ENCODE data around the gene GANAB.

The GANAB gene

DNA sequence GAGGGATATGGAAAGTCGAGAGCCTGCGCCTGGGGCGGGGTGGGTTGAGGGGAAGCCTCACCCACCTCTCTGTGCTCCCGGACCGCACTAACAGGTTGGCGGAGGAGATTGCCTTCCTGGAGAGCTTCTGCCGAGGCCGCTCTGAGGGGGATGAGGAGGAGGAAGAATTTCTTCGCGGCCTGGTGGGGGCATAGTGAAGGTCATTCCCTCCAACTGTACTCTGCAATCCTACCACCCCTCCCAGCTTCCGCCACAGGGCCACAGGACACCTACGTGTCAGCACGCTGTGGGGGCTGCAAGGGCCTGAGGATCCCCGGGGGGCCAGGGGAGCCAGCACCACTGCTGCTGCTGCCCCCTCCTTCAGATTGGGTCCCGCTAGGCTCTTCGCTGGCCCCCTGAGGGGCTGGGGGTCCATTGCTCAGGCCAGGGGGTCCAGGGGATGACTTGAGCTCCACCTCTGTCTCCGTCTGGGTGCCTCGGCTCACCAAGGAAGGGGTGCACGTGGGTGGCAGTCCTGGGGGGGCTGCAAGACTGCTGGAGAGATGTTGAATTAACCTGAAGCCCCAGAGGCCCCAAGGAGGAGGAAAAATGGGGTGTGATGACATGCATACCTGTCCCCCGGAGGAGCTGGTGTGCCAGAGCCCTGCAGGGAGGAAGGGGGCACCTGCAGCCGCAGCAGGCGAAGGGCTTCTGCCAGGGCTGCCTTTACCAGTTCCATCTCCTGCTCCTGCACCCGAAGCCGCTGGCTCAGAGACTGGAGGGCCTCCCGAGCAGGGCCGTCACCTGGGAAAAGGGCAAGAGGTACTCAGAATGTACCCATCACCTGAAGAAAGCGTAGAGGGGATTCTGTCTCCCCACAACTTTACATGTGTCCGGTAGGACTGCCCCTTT, 35.4 kb downstream of the GANAB start:
- peak overlapping the region; percentile 66 for H3K4me3 ChIP-seq (ENCODE audit: low read depth, low read length)
- DNase-seq (ENCODE audit: low read depth), result no peak
- TF ChIP-seq, protein P1, sequence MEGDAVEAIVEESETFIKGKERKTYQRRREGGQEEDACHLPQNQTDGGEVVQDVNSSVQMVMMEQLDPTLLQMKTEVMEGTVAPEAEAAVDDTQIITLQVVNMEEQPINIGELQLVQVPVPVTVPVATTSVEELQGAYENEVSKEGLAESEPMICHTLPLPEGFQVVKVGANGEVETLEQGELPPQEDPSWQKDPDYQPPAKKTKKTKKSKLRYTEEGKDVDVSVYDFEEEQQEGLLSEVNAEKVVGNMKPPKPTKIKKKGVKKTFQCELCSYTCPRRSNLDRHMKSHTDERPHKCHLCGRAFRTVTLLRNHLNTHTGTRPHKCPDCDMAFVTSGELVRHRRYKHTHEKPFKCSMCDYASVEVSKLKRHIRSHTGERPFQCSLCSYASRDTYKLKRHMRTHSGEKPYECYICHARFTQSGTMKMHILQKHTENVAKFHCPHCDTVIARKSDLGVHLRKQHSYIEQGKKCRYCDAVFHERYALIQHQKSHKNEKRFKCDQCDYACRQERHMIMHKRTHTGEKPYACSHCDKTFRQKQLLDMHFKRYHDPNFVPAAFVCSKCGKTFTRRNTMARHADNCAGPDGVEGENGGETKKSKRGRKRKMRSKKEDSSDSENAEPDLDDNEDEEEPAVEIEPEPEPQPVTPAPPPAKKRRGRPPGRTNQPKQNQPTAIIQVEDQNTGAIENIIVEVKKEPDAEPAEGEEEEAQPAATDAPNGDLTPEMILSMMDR (IDR thresholded peaks at IDR 0.05; ENCODE audit: control insufficient read depth, extremely low read depth, insufficient read depth), result no peak

DNA sequence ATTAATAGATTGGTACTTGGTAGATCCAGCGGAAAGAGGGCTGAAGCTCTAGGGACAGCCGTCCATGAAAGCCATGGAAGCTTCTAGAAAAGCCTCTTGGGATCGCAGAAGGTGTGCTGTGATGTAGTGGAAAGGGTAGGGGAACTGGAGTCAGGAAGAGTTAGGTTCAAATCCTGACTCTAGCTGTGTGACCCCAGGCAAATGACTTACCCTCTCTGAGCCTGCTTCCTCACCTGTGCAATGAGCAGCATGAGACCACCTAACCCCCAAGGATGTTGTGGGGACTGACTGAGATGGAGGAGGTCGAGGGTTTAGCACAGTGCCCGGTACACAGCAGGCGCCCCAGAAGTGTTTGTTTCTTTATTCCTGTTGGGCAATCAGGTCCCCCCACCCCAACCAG, 36.0 kb downstream of the GANAB start:
- no peak for DNase-seq (ENCODE audit: low read depth)
- TF ChIP-seq, protein P1 (IDR thresholded peaks at IDR 0.05; ENCODE audit: control insufficient read depth, extremely low read depth, insufficient read depth), result no peak
- no peak overlapping the region for H3K4me3 ChIP-seq (ENCODE audit: low read depth, low read length)

DNA sequence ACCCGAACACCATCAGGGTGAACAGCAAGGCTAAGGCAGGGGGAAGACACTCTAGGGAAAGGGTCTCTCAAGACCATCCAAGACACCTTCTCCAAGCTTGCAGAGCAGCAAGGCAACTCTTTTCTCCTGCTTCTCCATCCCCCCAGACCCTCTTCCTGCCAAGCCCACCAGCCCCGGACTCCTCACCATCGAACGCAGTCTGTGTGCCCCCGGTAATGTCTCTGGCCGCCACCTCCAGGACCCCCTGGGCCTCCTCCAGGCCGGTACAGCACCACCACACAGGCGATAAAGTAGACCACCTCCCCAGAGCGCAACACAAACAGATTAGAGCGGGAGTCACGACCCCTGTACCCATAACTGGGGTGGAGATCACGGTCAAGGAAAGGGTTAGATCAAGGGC, 37.6 kb downstream of the GANAB start:
- TF ChIP-seq, protein P1 (IDR thresholded peaks at IDR 0.05; ENCODE audit: control insufficient read depth, extremely low read depth, insufficient read depth), result no peak
- no peak overlapping the region for H3K4me3 ChIP-seq (ENCODE audit: low read depth, low read length)
- no peak for DNase-seq (ENCODE audit: low read depth)

DNA sequence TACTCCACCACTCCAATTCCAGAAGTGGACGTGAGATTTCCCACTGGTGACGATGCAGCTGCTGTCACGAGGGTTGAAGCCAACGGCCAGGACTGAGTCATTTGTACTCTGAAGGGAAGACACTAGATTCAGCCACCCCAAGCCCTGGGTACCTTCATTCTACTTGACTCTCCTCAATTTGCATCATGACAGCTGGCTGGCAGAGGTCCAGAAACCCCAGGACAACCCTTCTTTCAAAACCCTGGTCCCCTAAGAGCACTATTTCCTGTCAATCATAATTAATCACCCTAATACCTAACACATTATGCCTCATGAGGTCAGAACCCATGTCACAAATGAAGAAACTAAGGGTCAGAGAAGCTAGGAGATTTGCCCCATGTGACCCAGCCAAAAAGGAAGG, 38.7 kb downstream of the GANAB start:
- DNase-seq (ENCODE audit: low read depth), result no peak
- no peak overlapping the region for H3K4me3 ChIP-seq (ENCODE audit: low read depth, low read length)
- TF ChIP-seq, protein P1 (IDR thresholded peaks at IDR 0.05; ENCODE audit: control insufficient read depth, extremely low read depth, insufficient read depth), result no peak

DNA sequence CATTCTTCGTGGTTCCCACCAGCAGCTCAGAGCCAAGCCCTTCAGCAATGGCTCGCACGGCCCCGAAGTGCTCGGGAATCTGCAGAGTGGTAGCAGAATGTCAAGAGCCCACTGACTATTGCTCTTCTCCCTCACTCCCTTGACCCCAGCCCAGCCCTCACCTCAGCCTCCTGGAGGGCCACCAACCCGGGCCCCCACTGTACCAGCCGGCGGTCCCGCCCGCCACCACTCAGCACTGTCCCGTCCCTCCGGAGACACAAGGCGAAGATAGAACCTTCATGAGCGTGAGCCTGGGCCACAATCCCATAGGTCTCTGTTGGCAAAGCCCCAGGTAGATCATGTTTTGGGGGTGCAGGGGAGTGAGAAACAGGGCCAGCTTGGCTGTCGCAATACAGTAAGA, 40.5 kb downstream of the GANAB start:
- TF ChIP-seq, protein P1 (IDR thresholded peaks at IDR 0.05; ENCODE audit: control insufficient read depth, extremely low read depth, insufficient read depth), result no peak
- no peak overlapping the region for H3K4me3 ChIP-seq (ENCODE audit: low read depth, low read length)
- DNase-seq (ENCODE audit: low read depth), result no peak

DNA sequence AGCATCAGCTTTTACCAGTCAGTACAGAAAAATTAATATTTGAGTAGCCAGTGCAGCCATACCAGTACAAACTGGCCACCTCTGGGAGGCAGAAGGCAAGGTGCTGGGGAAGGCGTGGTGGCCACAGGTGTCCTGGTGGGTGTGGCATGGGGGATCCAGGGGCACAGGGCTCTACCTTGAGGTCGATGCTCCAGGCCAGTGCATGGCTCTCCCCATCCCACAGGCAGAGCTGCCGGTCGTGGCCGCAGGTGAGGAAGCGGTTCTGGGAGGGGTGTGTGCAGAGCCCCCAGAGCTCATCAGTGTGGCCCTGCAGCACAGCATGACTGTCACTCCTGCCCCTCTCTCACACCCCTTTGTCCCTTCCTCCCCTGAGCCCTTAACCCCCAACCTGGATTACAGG, 40.9 kb downstream of the GANAB start:
- H3K4me3 ChIP-seq (ENCODE audit: low read depth, low read length), result no peak overlapping the region

More for the DNA sequence above, 40.9 kb downstream of the GANAB start:
- DNase-seq (ENCODE audit: low read depth), result no peak
- TF ChIP-seq, protein P1 (IDR thresholded peaks at IDR 0.05; ENCODE audit: control insufficient read depth, extremely low read depth, insufficient read depth), result no peak
